NCI-H2107 (cell line): ENCODE data around the gene ACSS1.

ENCODE experiments used
- DNase-seq: peaks from one replicate; lab custom pipeline; 2025; lab: John Stamatoyannopoulos, UW

Gene ACSS1

GRCh38 chr20:25030649-25031207 lies 27.2 kb downstream of the ACSS1 start:
- DNase-seq = no peak

GRCh38 chr20:25030007-25030648 lies 27.8 kb downstream of the ACSS1 start:
- DNase-seq = no peak

GRCh38 chr20:25025986-25026605 lies 31.8 kb downstream of the ACSS1 start:
- no peak for DNase-seq

- no peak for DNase-seq
Observed at GRCh38 chr20:25025091-25025861, 32.7 kb downstream of the ACSS1 start.

GRCh38 chr20:25024171-25024570 lies 33.8 kb downstream of the ACSS1 start:
- DNase-seq = no peak

GRCh38 chr20:25023356-25023755 lies 34.6 kb downstream of the ACSS1 start:
- no peak for DNase-seq

GRCh38 chr20:25022680-25023079 lies 35.3 kb downstream of the ACSS1 start:
- DNase-seq = no peak

- DNase-seq = no peak
Observed at GRCh38 chr20:25021336-25021735, 36.6 kb downstream of the ACSS1 start.

GRCh38 chr20:25020901-25021301 lies 37.0 kb downstream of the ACSS1 start:
- DNase-seq = no peak

GRCh38 chr20:25020345-25020744 lies 37.6 kb downstream of the ACSS1 start:
- no peak for DNase-seq

- no peak for DNase-seq
Observed at GRCh38 chr20:25019381-25020155, 38.4 kb downstream of the ACSS1 start.

GRCh38 chr20:25018841-25019240 lies 39.1 kb downstream of the ACSS1 start:
- DNase-seq = no peak

GRCh38 chr20:25018425-25018824 lies 39.5 kb downstream of the ACSS1 start:
- DNase-seq = no peak

GRCh38 chr20:25017257-25017803 lies 40.6 kb downstream of the ACSS1 start:
- DNase-seq = peak; percentile 49

GRCh38 chr20:25016471-25016870 lies 41.5 kb downstream of the ACSS1 start:
- DNase-seq = no peak

GRCh38 chr20:25015986-25016385 lies 42.0 kb downstream of the ACSS1 start:
- no peak for DNase-seq

- DNase-seq = no peak
Observed at GRCh38 chr20:25014816-25015215, 43.1 kb downstream of the ACSS1 start.

GRCh38 chr20:25013478-25014380 lies 44.2 kb downstream of the ACSS1 start:
- DNase-seq = no peak

GRCh38 chr20:25012616-25013189 lies 45.2 kb downstream of the ACSS1 start:
- no peak for DNase-seq

- DNase-seq = no peak
Observed at GRCh38 chr20:25011831-25012241, 46.1 kb downstream of the ACSS1 start.
